Urinary bladder (tissue), 4 donors: ENCODE results near the gene ANGEL2. TPM values are rescaled to one million over a fixed set of nuclear protein-coding genes. Genes with fewer than 3 reads are reported as not detected.

Experiments used
- DNase-seq: peaks from one replicate; pipeline ENCODE4 v3.0.0-alpha.2; 2015; ENCODE audit errors: extremely low spot score
- H3K27ac ChIP-seq: one replicate; pipeline ENCODE4 v1.5.1; 2013; ENCODE audit warnings: low read depth, mild to moderate bottlenecking, moderate library complexity
- H3K36me3 ChIP-seq: one replicate; pipeline ENCODE4 v1.6.1; 2013; ENCODE audit warnings: mild to moderate bottlenecking, moderate library complexity; ENCODE audit not compliant: insufficient read depth
- H3K4me1 ChIP-seq: one replicate; pipeline ENCODE4 v1.6.1; 2013; ENCODE audit warnings: mild to moderate bottlenecking, moderate library complexity; ENCODE audit not compliant: insufficient read depth
- H3K4me3 ChIP-seq: one replicate; pipeline ENCODE4 v1.5.1; 2013; ENCODE audit warnings: low read depth, low read length
- WGBS: extraction: QIAGEN DNeasy Blood & Tissue Kit; methylation state at CpG from one replicate; pipeline ENCODE4 v1.1.7; 2013; 5-methylcytosine and 5-hydroxymethylcytosine counted together
- polyA plus RNA-seq: library from polyadenylated mRNA; stranded (reverse); fragments of 200-250 nt; gene quantifications from one replicate; pipeline ENCODE4 v1.2.3, GENCODE V29; 2013
- total RNA-seq: library from RNA; depleted of rRNA; stranded (reverse); fragments of >200 nt; gene quantifications from one replicate; pipeline ENCODE4 v1.2.3, GENCODE V29; 2014
- donor health status: healthy with polysubstance abuse.
- donor health status: healthy.

Gene ANGEL2
- total and polyA plus RNA-seq, 2 donors: 18.6 to 104 TPM

GRCh38 chr1:212958175-212958574 is 57.5 kb downstream of the ANGEL2 start:
- Histone ChIP-seq H3K36me3 (no peaks in the 10 kb centered on the region), H3K4me3 (no peak overlapping the region)
- DNase-seq: no peak

GRCh38 chr1:212957546-212957945 is 58.1 kb downstream of the ANGEL2 start:
- no peaks in the 10 kb centered on the region for H3K36me3 ChIP-seq

More at GRCh38 chr1:212958175-212958574, 57.5 kb downstream of the ANGEL2 start:
- Histone ChIP-seq H3K27ac (no peak overlapping the region), H3K4me1 (no peaks in the 10 kb centered on the region)
- 72% methylated on average over 10 of the region's 10 CpGs for WGBS

GRCh38 chr1:212955961-212956620 is 59.6 kb downstream of the ANGEL2 start:
- Histone ChIP-seq H3K4me1 (no peaks in the 10 kb centered on the region), H3K36me3 (no peaks in the 10 kb centered on the region), H3K27ac (no peak overlapping the region), H3K4me3 (no peak overlapping the region)
- no peak for DNase-seq
- WGBS: 84% methylated on average over 8 of the region's 8 CpGs

More at GRCh38 chr1:212957546-212957945, 58.1 kb downstream of the ANGEL2 start:
- H3K27ac ChIP-seq: no peak overlapping the region
- DNase-seq: no peak
- H3K4me3 ChIP-seq: no peak overlapping the region
- H3K4me1 ChIP-seq: no peaks in the 10 kb centered on the region
- 93% methylated on average over 6 of the region's 6 CpGs for WGBS

- H3K4me3 ChIP-seq: no peak overlapping the region
- 89% methylated on average over 3 of the region's 3 CpGs for WGBS
- H3K36me3 ChIP-seq: no peaks in the 10 kb centered on the region
- H3K4me1 ChIP-seq: no peaks in the 10 kb centered on the region
- H3K27ac ChIP-seq: no peak overlapping the region
- no peak for DNase-seq
Observed at GRCh38 chr1:212955098-212955497, 60.6 kb downstream of the ANGEL2 start.

GRCh38 chr1:212954514-212954913 is 61.2 kb downstream of the ANGEL2 start:
- H3K4me1 ChIP-seq: no peaks in the 10 kb centered on the region
- no peak overlapping the region for H3K4me3 ChIP-seq
- no peaks in the 10 kb centered on the region for H3K36me3 ChIP-seq
- DNase-seq: no peak
- WGBS: 93% methylated on average over 6 of the region's 6 CpGs
- H3K27ac ChIP-seq: no peak overlapping the region

- 75% methylated on average over 3 of the region's 3 CpGs for WGBS
- H3K4me1 ChIP-seq: no peaks in the 10 kb centered on the region
Observed at GRCh38 chr1:212953321-212953720, 62.3 kb downstream of the ANGEL2 start.

GRCh38 chr1:212952641-212952976 is 63.1 kb downstream of the ANGEL2 start:
- no peaks in the 10 kb centered on the region for H3K36me3 ChIP-seq
- no peak overlapping the region for H3K4me3 ChIP-seq
- DNase-seq: no peak
- no peak overlapping the region for H3K27ac ChIP-seq
- H3K4me1 ChIP-seq: no peaks in the 10 kb centered on the region
- WGBS: 74% methylated on average over 8 of the region's 8 CpGs

More at GRCh38 chr1:212953321-212953720, 62.3 kb downstream of the ANGEL2 start:
- no peaks in the 10 kb centered on the region for H3K36me3 ChIP-seq
- no peak for DNase-seq
- no peak overlapping the region for H3K27ac ChIP-seq
- no peak overlapping the region for H3K4me3 ChIP-seq

GRCh38 chr1:212951947-212952640 is 63.6 kb downstream of the ANGEL2 start:
- H3K27ac ChIP-seq: no peak overlapping the region
- H3K4me1 ChIP-seq: no peaks in the 10 kb centered on the region
- DNase-seq: no peak
- no peak overlapping the region for H3K4me3 ChIP-seq
- H3K36me3 ChIP-seq: no peaks in the 10 kb centered on the region
- WGBS: 55% methylated on average over 4 of the region's 4 CpGs

GRCh38 chr1:212951126-212951946 is 64.3 kb downstream of the ANGEL2 start:
- WGBS: 5% methylated on average over 72 of the region's 72 CpGs
- DNase-seq: no peak
- Histone ChIP-seq H3K4me3 (peak overlapping the region; percentile 47), H3K4me1 (no peaks in the 10 kb centered on the region), H3K27ac (no peak overlapping the region), H3K36me3 (no peaks in the 10 kb centered on the region)

- under 1% methylated on average over 61 of the region's 61 CpGs for WGBS
- Histone ChIP-seq H3K4me3 (peak within 1 kb of the TSS; percentile 47), H3K36me3 (no peaks in the 10 kb centered on the region), H3K27ac (no peak within 1 kb of the TSS), H3K4me1 (no peaks in the 10 kb centered on the region)
- DNase-seq: peak; percentile 82
Observed at GRCh38 chr1:212950243-212951125, 65.2 kb downstream of the ANGEL2 start, which contains the start of gene VASH2. VASH2 (plus strand) TSS chr1:212950541; CDS start chr1:212951543, 1,002 bp downstream.

- no peaks in the 10 kb centered on the region for H3K4me1 ChIP-seq
- H3K27ac ChIP-seq: no peak overlapping the region
- WGBS: 20% methylated on average over 2 of the region's 2 CpGs
- no peaks in the 10 kb centered on the region for H3K36me3 ChIP-seq
- no peak for DNase-seq
- H3K4me3 ChIP-seq: no peak overlapping the region
Observed at GRCh38 chr1:212949771-212950170, 65.9 kb downstream of the ANGEL2 start.

- Histone ChIP-seq H3K4me1 (no peaks in the 10 kb centered on the region), H3K36me3 (no peaks in the 10 kb centered on the region), H3K27ac (no peak overlapping the region), H3K4me3 (no peak overlapping the region)
- DNase-seq: no peak
Observed at GRCh38 chr1:212946872-212947271, 68.8 kb downstream of the ANGEL2 start.
